Kidney epithelial cell (primary cell): ENCODE measurements around the gene MAPT. TPM values are rescaled to one million over a fixed set of nuclear protein-coding genes. Genes with fewer than 3 reads are reported as not detected.
"Not testable (repeated sequence)": the region's sequence is repeated elsewhere in the genome, so short reads cannot be mapped to it uniquely, and the experiment has no call there.

ENCODE experiments used
- DNase-seq: peaks from one replicate; pipeline ENCODE4 v3.0.0-alpha.2; 2010; ENCODE audit warnings: low read depth
- H3K27me3 ChIP-seq: 2 replicates; pipeline ENCODE4 v1.6.0; 2011; ENCODE audit warnings: low read length; ENCODE audit not compliant: control insufficient read depth, insufficient read depth
- H3K36me3 ChIP-seq: 2 replicates; pipeline ENCODE4 v1.5.1; 2011; ENCODE audit warnings: low read length; ENCODE audit not compliant: control insufficient read depth, insufficient read depth
- H3K4me3 ChIP-seq: 2 replicates; pipeline ENCODE4 v1.5.1; 2011; ENCODE audit warnings: low read depth, mild to moderate bottlenecking, control low read depth, low read length
- total RNA-seq: library from RNA; depleted of rRNA; stranded (reverse); fragments of >200 nt; gene quantifications from 2 replicates; pipeline ENCODE4 v1.2.3, GENCODE V29; 2015
- TF ChIP-seq, protein P1 (sequence below): IDR thresholded peaks from 2 replicates; pipeline ENCODE4 v1.5.1; 2011; ENCODE audit warnings: mild to moderate bottlenecking, moderate library complexity, low read length, control low read depth, inconsistent platforms; ENCODE audit not compliant: insufficient read depth, poor library complexity, severe bottlenecking

Gene MAPT
- total RNA-seq, 1 donor from 2014 or later = 0.25 TPM

DNA sequence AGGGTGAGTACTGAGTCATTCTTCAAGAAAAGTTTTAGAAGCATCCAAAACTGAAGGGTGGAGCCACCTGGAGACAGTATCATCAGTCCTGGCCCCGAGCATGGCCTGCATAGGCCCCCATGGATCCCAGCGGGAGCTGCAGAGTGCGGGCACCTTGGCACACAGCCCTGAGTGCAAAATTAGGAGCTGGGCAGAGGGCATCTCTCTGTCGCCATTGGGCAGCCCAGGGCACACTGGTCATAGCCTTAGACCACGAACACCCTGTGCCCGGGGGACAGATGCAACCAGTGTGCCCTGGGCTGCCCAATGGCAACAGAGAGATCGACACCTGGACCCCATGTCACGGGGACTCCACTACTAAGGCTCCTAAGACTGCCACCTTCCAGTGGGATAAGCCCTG is 14.6 kb downstream of the MAPT start:
- H3K4me3 ChIP-seq = no peak overlapping the region
- DNase-seq = no peak
- TF ChIP-seq, protein P1, sequence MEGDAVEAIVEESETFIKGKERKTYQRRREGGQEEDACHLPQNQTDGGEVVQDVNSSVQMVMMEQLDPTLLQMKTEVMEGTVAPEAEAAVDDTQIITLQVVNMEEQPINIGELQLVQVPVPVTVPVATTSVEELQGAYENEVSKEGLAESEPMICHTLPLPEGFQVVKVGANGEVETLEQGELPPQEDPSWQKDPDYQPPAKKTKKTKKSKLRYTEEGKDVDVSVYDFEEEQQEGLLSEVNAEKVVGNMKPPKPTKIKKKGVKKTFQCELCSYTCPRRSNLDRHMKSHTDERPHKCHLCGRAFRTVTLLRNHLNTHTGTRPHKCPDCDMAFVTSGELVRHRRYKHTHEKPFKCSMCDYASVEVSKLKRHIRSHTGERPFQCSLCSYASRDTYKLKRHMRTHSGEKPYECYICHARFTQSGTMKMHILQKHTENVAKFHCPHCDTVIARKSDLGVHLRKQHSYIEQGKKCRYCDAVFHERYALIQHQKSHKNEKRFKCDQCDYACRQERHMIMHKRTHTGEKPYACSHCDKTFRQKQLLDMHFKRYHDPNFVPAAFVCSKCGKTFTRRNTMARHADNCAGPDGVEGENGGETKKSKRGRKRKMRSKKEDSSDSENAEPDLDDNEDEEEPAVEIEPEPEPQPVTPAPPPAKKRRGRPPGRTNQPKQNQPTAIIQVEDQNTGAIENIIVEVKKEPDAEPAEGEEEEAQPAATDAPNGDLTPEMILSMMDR = no peak
- H3K27me3 ChIP-seq = peaks cover 29% of the 10 kb centered on the region
- H3K36me3 ChIP-seq = no peaks in the 10 kb centered on the region

- H3K36me3 ChIP-seq = no peaks in the 10 kb centered on the region
- no peak overlapping the region for H3K4me3 ChIP-seq
- TF ChIP-seq, protein P1 = no peak
- peaks cover 32% of the 10 kb centered on the region for H3K27me3 ChIP-seq
- DNase-seq = no peak
Measured at GRCh38 chr17:45910667-45911066, 16.3 kb downstream of the MAPT start.

DNA sequence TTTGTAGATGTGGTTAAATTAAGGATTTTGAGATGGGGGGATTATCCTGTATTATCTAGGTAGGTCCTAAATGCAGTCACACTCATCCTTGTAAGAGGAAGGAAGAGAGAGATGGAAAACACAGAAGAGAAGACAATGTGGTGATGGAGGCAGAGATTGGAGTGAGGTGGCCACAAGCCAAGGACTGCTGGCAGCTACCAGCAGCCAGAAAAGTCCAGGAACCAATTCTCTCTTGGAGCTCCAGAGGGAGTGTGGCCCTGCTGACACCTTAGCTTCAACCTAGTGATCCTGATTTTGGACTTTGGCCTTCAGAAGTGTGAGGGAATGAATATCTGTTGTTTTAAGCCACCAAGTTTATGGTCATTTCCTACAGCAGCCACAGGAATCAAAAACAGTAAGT is 18.0 kb downstream of the MAPT start:
- TF ChIP-seq, protein P1 = no peak
- Histone ChIP-seq H3K27me3 (peaks cover 18% of the 10 kb centered on the region), H3K36me3 (no peaks in the 10 kb centered on the region), H3K4me3 (no peak overlapping the region)
- no peak for DNase-seq

GRCh38 chr17:45913030-45913429 is 18.7 kb downstream of the MAPT start:
- peaks cover 13% of the 10 kb centered on the region for H3K27me3 ChIP-seq
- not testable (repeated sequence) for DNase-seq, H3K4me3 ChIP-seq, H3K36me3 ChIP-seq

- Histone ChIP-seq H3K36me3 (no peaks in the 10 kb centered on the region), H3K4me3 (no peak overlapping the region), H3K27me3 (peaks cover 3% of the 10 kb centered on the region)
- TF ChIP-seq, protein P1 = no peak
- no peak for DNase-seq
Measured at GRCh38 chr17:45914047-45914717, 19.8 kb downstream of the MAPT start.

DNA sequence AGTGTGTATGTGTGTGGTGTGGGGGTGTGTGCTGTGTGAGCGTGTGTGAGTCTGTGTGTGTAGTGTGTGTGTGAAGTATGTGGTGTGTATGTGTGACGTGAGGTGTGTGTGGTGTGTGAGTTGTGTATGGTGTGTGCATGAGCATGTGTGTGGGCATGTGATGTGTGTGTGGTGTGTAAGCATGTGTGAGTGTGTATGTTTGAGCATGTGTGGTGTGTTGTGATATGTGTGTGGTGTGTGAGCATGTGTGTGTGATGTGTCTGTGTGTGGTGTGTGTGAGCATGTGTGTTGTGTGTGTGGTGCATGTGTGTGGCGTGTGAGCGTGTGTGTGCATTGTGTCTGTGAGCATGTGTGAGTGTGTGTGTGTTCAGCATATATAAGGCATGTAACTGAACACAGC is 20.9 kb downstream of the MAPT start:
- Histone ChIP-seq H3K4me3 (no peak overlapping the region), H3K36me3 (no peaks in the 10 kb centered on the region), H3K27me3 (peaks cover 3% of the 10 kb centered on the region)
- DNase-seq = no peak
- TF ChIP-seq, protein P1 = no peak
